H9 (cell line): ENCODE results near the gene ARPC1B. TPM values are rescaled to one million over a fixed set of nuclear protein-coding genes. Genes with fewer than 3 reads are reported as not detected.

Experiments
- DNase-seq: peaks from one replicate; pipeline ENCODE4 v3.0.0-alpha.2; 2017
- H2AFZ ChIP-seq: one replicate; pipeline ENCODE4 v1.6.1; 2013; ENCODE audit warnings: mild to moderate bottlenecking, low read length, control low read depth, moderate library complexity
- H2AK5ac ChIP-seq: 2 replicates; pipeline ENCODE4 v1.6.1; 2013; ENCODE audit warnings: low read length, control low read depth, mixed read lengths; ENCODE audit not compliant: insufficient read length
- H2BK120ac ChIP-seq: one replicate; pipeline ENCODE4 v1.6.1; 2013; ENCODE audit warnings: low read depth, mild to moderate bottlenecking, low read length, control low read depth, inconsistent platforms; ENCODE audit not compliant: poor library complexity, severe bottlenecking
- H2BK12ac ChIP-seq: 2 replicates; pipeline ENCODE4 v1.6.1; 2013; ENCODE audit warnings: low read length, control low read depth, mixed read lengths, low read depth; ENCODE audit not compliant: insufficient read length
- H2BK15ac ChIP-seq: 2 replicates; pipeline ENCODE4 v1.6.1; 2013; ENCODE audit warnings: low read depth, low read length, control low read depth
- H2BK20ac ChIP-seq: one replicate; pipeline ENCODE4 v1.6.1; 2013; ENCODE audit warnings: low read depth, mild to moderate bottlenecking, low read length, control low read depth, inconsistent platforms; ENCODE audit not compliant: poor library complexity, severe bottlenecking
- H2BK5ac ChIP-seq: 2 replicates; pipeline ENCODE4 v1.6.1; 2013; ENCODE audit warnings: low read length, control low read depth, mixed read lengths; ENCODE audit not compliant: insufficient read length
- H3K14ac ChIP-seq: 2 replicates; pipeline ENCODE4 v1.6.1; 2013; ENCODE audit warnings: low read length, control low read depth; ENCODE audit not compliant: insufficient read depth
- H3K18ac ChIP-seq: 2 replicates; pipeline ENCODE4 v1.6.1; 2013; ENCODE audit warnings: low read depth, mild to moderate bottlenecking, mixed read lengths, low read length, control low read depth; ENCODE audit not compliant: insufficient read length
- H3K23ac ChIP-seq: 2 replicates; pipeline ENCODE4 v1.6.1; 2013; ENCODE audit warnings: low read length, control low read depth, mixed read lengths, low read depth; ENCODE audit not compliant: insufficient read length
- H3K23me2 ChIP-seq: 2 replicates; pipeline ENCODE4 v1.6.1; 2013; ENCODE audit warnings: low read depth, mild to moderate bottlenecking, mixed read lengths, low read length, control low read depth; ENCODE audit not compliant: insufficient read length, poor library complexity, severe bottlenecking
- H3K27ac ChIP-seq: 2 replicates; pipeline ENCODE4 v1.5.1; 2013; ENCODE audit warnings: low read length, control low read depth, mixed read lengths, low read depth; ENCODE audit not compliant: insufficient read length
- H3K27me3 ChIP-seq: 2 replicates; pipeline ENCODE4 v1.6.1; 2013; ENCODE audit warnings: low read length, control low read depth, inconsistent platforms; ENCODE audit not compliant: insufficient read depth
- H3K4ac ChIP-seq: 2 replicates; pipeline ENCODE4 v1.6.1; 2013; ENCODE audit warnings: low read depth, mild to moderate bottlenecking, control low read depth, inconsistent platforms, low read length, moderate library complexity
- H3K4me1 ChIP-seq: 2 replicates; pipeline ENCODE4 v1.6.1; 2013; ENCODE audit warnings: low read length, control low read depth, inconsistent platforms; ENCODE audit not compliant: insufficient read depth
- H3K4me2 ChIP-seq: 2 replicates; pipeline ENCODE4 v1.6.1; 2013; ENCODE audit warnings: low read length, control low read depth, mixed read lengths; ENCODE audit not compliant: insufficient read length, insufficient read depth
- H3K56ac ChIP-seq: 2 replicates; pipeline ENCODE4 v1.6.1; 2013; ENCODE audit warnings: low read depth, mild to moderate bottlenecking, mixed read lengths, low read length, control low read depth; ENCODE audit not compliant: insufficient read length
- H3K79me1 ChIP-seq: 2 replicates; pipeline ENCODE4 v1.6.1; 2013; ENCODE audit warnings: low read depth, mild to moderate bottlenecking, moderate library complexity, low read length, control low read depth, inconsistent platforms; ENCODE audit not compliant: insufficient read depth, poor library complexity, severe bottlenecking
- H3K79me2 ChIP-seq: 2 replicates; pipeline ENCODE4 v1.6.1; 2013; ENCODE audit warnings: low read length, control low read depth, inconsistent platforms; ENCODE audit not compliant: insufficient read depth
- H3K9ac ChIP-seq: 2 replicates; pipeline ENCODE4 v1.6.1; 2013; ENCODE audit warnings: low read length, control low read depth, mixed read lengths; ENCODE audit not compliant: insufficient read length; ENCODE audit errors: extremely low read depth
- H3K9me3 ChIP-seq: one replicate; pipeline ENCODE4 v1.6.1; 2013; ENCODE audit warnings: low read depth, low read length, inconsistent platforms; ENCODE audit not compliant: control insufficient read depth
- H3T11ph ChIP-seq: one replicate; pipeline ENCODE4 v1.6.1; 2013; ENCODE audit warnings: mild to moderate bottlenecking, low read length, control low read depth, inconsistent platforms
- H4K20me1 ChIP-seq: one replicate; pipeline ENCODE4 v1.6.1; 2013; ENCODE audit not compliant: control insufficient read depth, insufficient read length, insufficient read depth
- H4K5ac ChIP-seq: 2 replicates; pipeline ENCODE4 v1.6.1; 2013; ENCODE audit warnings: low read depth, mild to moderate bottlenecking, mixed read lengths, low read length, control low read depth; ENCODE audit not compliant: insufficient read length
- H4K8ac ChIP-seq: replicated peaks from 2 replicates; pipeline ENCODE4 v1.6.1; 2013; ENCODE audit warnings: low read length, control low read depth, mixed read lengths, low read depth; ENCODE audit not compliant: insufficient read length
- H4K91ac ChIP-seq: 2 replicates; pipeline ENCODE4 v1.6.1; 2013; ENCODE audit warnings: low read depth, mild to moderate bottlenecking, moderate library complexity, mixed read lengths, low read length, control low read depth; ENCODE audit not compliant: insufficient read length
- H3K27ac Mint-ChIP-seq, 3 experiments: 2 replicates in 2 of 3; 3 replicates in 1 of 3; pipeline ENCODE4 v1.8.0; 2020 to 2021; ENCODE audit warnings: mixed read lengths in 3 of 3, mild to moderate bottlenecking in 1 of 3, moderate library complexity in 1 of 3
- H3K27me3 Mint-ChIP-seq: 2 replicates; pipeline ENCODE4 v1.8.0; 2021; ENCODE audit warnings: low read depth, mild to moderate bottlenecking, moderate library complexity, mixed read lengths
- H3K36me3 Mint-ChIP-seq, 3 experiments: 2 replicates in 2 of 3; 3 replicates in 1 of 3; pipeline ENCODE4 v1.8.0; 2020 to 2021; ENCODE audit warnings: low read depth in 3 of 3, mixed read lengths in 3 of 3; ENCODE audit not compliant: insufficient read depth in 1 of 3
- H3K4me1 Mint-ChIP-seq, 2 experiments: 2 replicates each; pipeline ENCODE4 v1.8.0; 2020; ENCODE audit warnings: mixed read lengths in 2 of 2
- H3K4me3 Mint-ChIP-seq, 2 experiments: 2 replicates in 1 of 2; 3 replicates in 1 of 2; pipeline ENCODE4 v1.8.0; 2020 to 2021; ENCODE audit warnings: mild to moderate bottlenecking in 2 of 2, mixed read lengths in 2 of 2, moderate library complexity in 1 of 2
- H3K9me3 Mint-ChIP-seq, 2 experiments: 2 replicates in 1 of 2; 3 replicates in 1 of 2; pipeline ENCODE4 v1.8.0; 2020; ENCODE audit warnings: mild to moderate bottlenecking in 2 of 2, mixed read lengths in 2 of 2, moderate library complexity in 1 of 2
- CTCF ChIP-seq: fragments of 200-600 bp; sonication (generic); conservative IDR thresholded peaks from 3 replicates; pipeline ENCODE4 v1.8.0; 2021; ENCODE audit warnings: antibody characterized with exemption, mild to moderate bottlenecking
- WGBS: extraction: QIAGEN DNeasy Blood & Tissue Kit; methylation state at CpG from one replicate; pipeline ENCODE4 v1.1.7; 2013; ENCODE audit warnings: missing lambda C conversion rate, low lambda C conversion rate, mixed read lengths; ENCODE audit not compliant: insufficient read length; ENCODE audit errors: extremely low coverage; 5-methylcytosine and 5-hydroxymethylcytosine counted together
- total RNA-seq: library from RNA; stranded (reverse); gene quantifications from 2 replicates; pipeline ENCODE4 v1.2.1, GENCODE V29; 2021

ARPC1B gene
- total RNA-seq, 1 experiment from 2014 or later: 56.3 TPM

- Histone ChIP-seq H4K8ac (no peak overlapping the region), H3K79me2 (no peaks in the 10 kb centered on the region), H3K4ac (no peak overlapping the region), H3K9ac (no peak overlapping the region), H3K56ac (no peak overlapping the region), H2BK15ac (no peak overlapping the region), H3K27ac (no peak overlapping the region), H3T11ph (no peak overlapping the region), H4K5ac (no peak overlapping the region), H3K9me3 (no peaks in the 10 kb centered on the region), H4K91ac (no peak overlapping the region), H2BK20ac (no peak overlapping the region), H3K23ac (no peak overlapping the region), H3K14ac (no peak overlapping the region; the same call in 1 of the 2 replicates), H4K20me1 (no peaks in the 10 kb centered on the region), H3K4me2 (no peak overlapping the region), H2BK5ac (no peak overlapping the region), H3K27me3 (no peaks in the 10 kb centered on the region), H2BK12ac (no peak overlapping the region), H3K18ac (no peak overlapping the region), H2AFZ (no peak overlapping the region), H3K4me1 (no peaks in the 10 kb centered on the region), H2AK5ac (no peak overlapping the region), H3K79me1 (no peaks in the 10 kb centered on the region), H2BK120ac (no peak overlapping the region), H3K23me2 (no peaks in the 10 kb centered on the region)
- Mint-ChIP-seq H3K4me1 (peaks cover 8% of the 10 kb centered on the region in 2 experiments), H3K4me3 (no peak overlapping the region), H3K27ac (peak overlapping the region in 2 of 3 experiments; percentile 61 to 76; a peak in 1 of 7 replicates), H3K9me3 (no peaks in the 10 kb centered on the region), H3K36me3 (peaks cover 54 to 79% (median 73%) of the 10 kb centered on the region in 3 experiments), H3K27me3 (no peaks in the 10 kb centered on the region)
- DNase-seq: no peak
- WGBS: no CpG with 5 or more reads among the region's 24 CpGs
- no peak for TF ChIP-seq CTCF
These were observed 50.6 kb downstream of the ARPC1B start for GRCh38 chr7:99424932-99425730.
